ENCODE results near the gene CTDSP1. TPM values are rescaled to one million over a fixed set of nuclear protein-coding genes. Genes with fewer than 3 reads are reported as not detected.

Gene CTDSP1
- total RNA-seq, 1 experiment from 2014 or later: 52.3 TPM

DNA sequence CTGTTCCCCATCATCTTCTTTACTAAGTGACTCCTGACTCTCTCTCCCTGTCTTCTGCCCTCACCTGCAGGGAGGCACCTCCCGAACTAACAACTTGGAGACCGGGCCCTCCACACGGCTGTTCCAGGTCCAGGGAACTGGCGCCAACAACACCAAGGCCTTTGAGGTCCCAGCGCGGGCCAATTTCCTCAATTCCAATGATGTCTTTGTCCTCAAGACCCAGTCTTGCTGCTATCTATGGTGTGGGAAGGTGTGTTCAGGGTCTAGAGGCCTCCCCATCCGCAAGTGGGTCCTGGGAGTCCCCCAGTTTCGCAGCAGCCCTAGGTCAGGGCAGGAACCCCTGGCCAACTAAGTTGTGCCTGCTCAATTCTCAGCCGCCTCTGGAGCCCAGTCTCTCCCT, 34.8 kb downstream of the CTDSP1 start:
- H3K27ac Mint-ChIP-seq: no peak overlapping the region
- no peaks in the 10 kb centered on the region for H3K36me3 Mint-ChIP-seq (ENCODE audit: insufficient read depth in 1 of 3, low read depth in 3 of 3)
- H2BK5ac ChIP-seq (ENCODE audit: insufficient read length, low read length): no peak overlapping the region
- no peak overlapping the region for H3K9ac ChIP-seq (ENCODE audit: extremely low read depth, insufficient read length, low read length)
- H3K14ac ChIP-seq (ENCODE audit: insufficient read depth, low read length): no peak overlapping the region
- no peaks in the 10 kb centered on the region for H3K79me1 ChIP-seq (ENCODE audit: insufficient read depth, low read depth, low read length, poor library complexity, severe bottlenecking)
- TF ChIP-seq, protein P1, sequence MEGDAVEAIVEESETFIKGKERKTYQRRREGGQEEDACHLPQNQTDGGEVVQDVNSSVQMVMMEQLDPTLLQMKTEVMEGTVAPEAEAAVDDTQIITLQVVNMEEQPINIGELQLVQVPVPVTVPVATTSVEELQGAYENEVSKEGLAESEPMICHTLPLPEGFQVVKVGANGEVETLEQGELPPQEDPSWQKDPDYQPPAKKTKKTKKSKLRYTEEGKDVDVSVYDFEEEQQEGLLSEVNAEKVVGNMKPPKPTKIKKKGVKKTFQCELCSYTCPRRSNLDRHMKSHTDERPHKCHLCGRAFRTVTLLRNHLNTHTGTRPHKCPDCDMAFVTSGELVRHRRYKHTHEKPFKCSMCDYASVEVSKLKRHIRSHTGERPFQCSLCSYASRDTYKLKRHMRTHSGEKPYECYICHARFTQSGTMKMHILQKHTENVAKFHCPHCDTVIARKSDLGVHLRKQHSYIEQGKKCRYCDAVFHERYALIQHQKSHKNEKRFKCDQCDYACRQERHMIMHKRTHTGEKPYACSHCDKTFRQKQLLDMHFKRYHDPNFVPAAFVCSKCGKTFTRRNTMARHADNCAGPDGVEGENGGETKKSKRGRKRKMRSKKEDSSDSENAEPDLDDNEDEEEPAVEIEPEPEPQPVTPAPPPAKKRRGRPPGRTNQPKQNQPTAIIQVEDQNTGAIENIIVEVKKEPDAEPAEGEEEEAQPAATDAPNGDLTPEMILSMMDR (conservative IDR thresholded peaks at IDR 0.05): no peak
- no peaks in the 10 kb centered on the region for H3K9me3 ChIP-seq (ENCODE audit: control insufficient read depth, low read depth, low read length)
- no peak overlapping the region for H2AFZ ChIP-seq (ENCODE audit: low read length)
- no peak overlapping the region for H3K27ac ChIP-seq (ENCODE audit: insufficient read length, low read depth, low read length)
- no peak overlapping the region for H3K18ac ChIP-seq (ENCODE audit: insufficient read length, low read depth, low read length)
- no peak overlapping the region for H3T11ph ChIP-seq (ENCODE audit: low read length)
- H3K4me1 ChIP-seq (ENCODE audit: insufficient read depth, low read length): no peaks in the 10 kb centered on the region
- no peaks in the 10 kb centered on the region for H3K23me2 ChIP-seq (ENCODE audit: insufficient read length, low read depth, low read length, poor library complexity, severe bottlenecking)
- H3K27me3 Mint-ChIP-seq (ENCODE audit: low read depth): peaks cover 1% of the 10 kb centered on the region
- H3K23ac ChIP-seq (ENCODE audit: insufficient read length, low read depth, low read length): no peak overlapping the region
- H2BK20ac ChIP-seq (ENCODE audit: low read depth, low read length, poor library complexity, severe bottlenecking): no peak overlapping the region
- H4K20me1 ChIP-seq (ENCODE audit: control insufficient read depth, insufficient read depth, insufficient read length): no peaks in the 10 kb centered on the region
- H3K79me2 ChIP-seq (ENCODE audit: insufficient read depth, low read length): no peaks in the 10 kb centered on the region
- no peak overlapping the region for H3K4me3 Mint-ChIP-seq
- H4K8ac ChIP-seq (replicated peaks; ENCODE audit: insufficient read length, low read depth, low read length): no peak overlapping the region
- H2BK12ac ChIP-seq (ENCODE audit: insufficient read length, low read depth, low read length): no peak overlapping the region
- no peak overlapping the region for H4K91ac ChIP-seq (ENCODE audit: insufficient read length, low read depth, low read length)
- WGBS (ENCODE audit: extremely low coverage, insufficient read length, low lambda C conversion rate): no CpG with 5 or more reads among the region's 9 CpGs
- DNase-seq: no peak
- H3K4me2 ChIP-seq (ENCODE audit: insufficient read depth, insufficient read length, low read length): no peak overlapping the region
- no peak overlapping the region for H2BK120ac ChIP-seq (ENCODE audit: low read depth, low read length, poor library complexity, severe bottlenecking)
- no peak overlapping the region for H2BK15ac ChIP-seq (ENCODE audit: low read depth, low read length)
- no peak overlapping the region for H4K5ac ChIP-seq (ENCODE audit: insufficient read length, low read depth, low read length)
- no peak overlapping the region for H2AK5ac ChIP-seq (ENCODE audit: insufficient read length, low read length)
- no peaks in the 10 kb centered on the region for H3K27me3 ChIP-seq (ENCODE audit: insufficient read depth, low read length)
- H3K9me3 Mint-ChIP-seq: no peaks in the 10 kb centered on the region
- no peaks in the 10 kb centered on the region for H3K4me1 Mint-ChIP-seq
- H3K56ac ChIP-seq (ENCODE audit: insufficient read length, low read depth, low read length): no peak overlapping the region
- H3K4ac ChIP-seq (ENCODE audit: low read depth, low read length): no peak overlapping the region

Measured in H9 (cell line).